Fibroblast of lung (primary cell): Measurements from ENCODE around the gene SHROOM3.

ENCODE experiments used
- CTCF ChIP-seq, 2 donors: IDR thresholded peaks in 1 of 2; conservative IDR thresholded peaks in 1 of 2; 1 replicate in 1 of 2; 2 replicates in 1 of 2; pipeline ENCODE4 v1.5.1; 2011 to 2012; ENCODE audit warnings: low read length in 2 of 2, control low read depth in 1 of 2, inconsistent platforms in 1 of 2, low read depth in 1 of 2, mild to moderate bottlenecking in 1 of 2
- EZH2 ChIP-seq: IDR thresholded peaks from 2 replicates; pipeline ENCODE4 v1.5.1; 2012; ENCODE audit warnings: low read length, control low read depth, mild to moderate bottlenecking; ENCODE audit errors: missing control alignments

- no peak for TF ChIP-seq EZH2
- no peak for TF ChIP-seq CTCF (conservative IDR thresholded peaks at IDR 0.05 in 1 of 2, IDR thresholded peaks at IDR 0.05 in 1 of 2; ENCODE audit: low read depth in 1 of 2, low read length in 2 of 2)
Measured at GRCh38 chr4:76718831-76719230, 283.8 kb downstream of the SHROOM3 start.
